HG02840 (cell line): ENCODE data around the gene TRPC6.

ENCODE experiments used
- ATAC-seq: cut with Tn5 transposase; IDR thresholded peaks from one replicate; pipeline ENCODE4 v1.9.1; 2021; ENCODE audit warnings: mild to moderate bottlenecking, moderate library complexity, moderate number of reproducible peaks; ENCODE audit not compliant: unreplicated experiment, low FRiP score

TRPC6 gene

GRCh38 chr11:101407324-101407723 is 176.5 kb downstream of the TRPC6 start:
- ATAC-seq = no peak
